Embryonic facial prominence (tissue), 1 donor: ENCODE results near the gene MGMT.

Experiments used
- DNase-seq: peaks from one replicate; pipeline ENCODE4 v3.0.0-alpha.2; 2016; ENCODE audit errors: extremely low spot score

MGMT gene

GRCh38 chr10:129455625-129456024 is 11.4 kb upstream of the MGMT start:
- no peak for DNase-seq

- DNase-seq: no peak
These were observed 7.1 kb upstream of the MGMT start for GRCh38 chr10:129459762-129460539.

- DNase-seq: no peak
These were observed 4.7 kb upstream of the MGMT start for GRCh38 chr10:129462257-129462795.

GRCh38 chr10:129464251-129464650 is 2.8 kb upstream of the MGMT start:
- no peak for DNase-seq

DNA sequence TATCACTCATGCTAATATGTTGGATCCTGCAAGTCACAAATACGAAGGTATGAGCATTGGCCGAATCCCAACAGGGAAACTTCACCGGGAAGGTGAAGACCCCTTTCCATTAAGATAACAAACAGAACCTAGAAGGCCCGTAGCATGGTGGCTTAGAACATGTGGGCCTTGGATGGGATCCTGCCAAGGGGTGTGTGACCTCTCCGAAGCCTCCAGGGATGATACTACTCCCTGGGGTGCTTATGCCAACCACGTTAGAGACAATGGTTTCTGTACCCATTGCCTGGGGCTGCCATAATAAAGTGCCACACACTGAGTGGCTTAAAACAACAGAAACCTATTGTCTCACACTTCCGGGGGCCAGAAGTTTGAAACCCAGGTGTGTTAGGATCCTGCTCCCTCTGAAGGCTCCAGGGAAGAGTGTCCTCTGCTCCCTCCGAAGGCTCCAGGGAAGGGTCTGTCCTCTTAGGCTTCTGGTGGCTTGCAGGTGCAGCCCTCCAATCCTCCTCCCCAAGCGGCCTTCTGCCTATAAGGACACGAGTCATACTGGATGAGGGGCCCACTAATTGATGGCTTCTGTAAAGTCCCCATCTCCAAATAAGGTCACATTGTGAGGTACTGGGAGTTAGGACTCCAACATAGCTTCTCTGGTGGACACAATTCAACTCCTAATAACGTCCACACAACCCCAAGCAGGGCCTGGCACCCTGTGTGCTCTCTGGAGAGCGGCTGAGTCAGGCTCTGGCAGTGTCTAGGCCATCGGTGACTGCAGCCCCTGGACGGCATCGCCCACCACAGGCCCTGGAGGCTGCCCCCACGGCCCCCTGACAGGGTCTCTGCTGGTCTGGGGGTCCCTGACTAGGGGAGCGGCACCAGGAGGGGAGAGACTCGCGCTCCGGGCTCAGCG is 992 bp upstream of the MGMT start:
- no peak for DNase-seq

DNA sequence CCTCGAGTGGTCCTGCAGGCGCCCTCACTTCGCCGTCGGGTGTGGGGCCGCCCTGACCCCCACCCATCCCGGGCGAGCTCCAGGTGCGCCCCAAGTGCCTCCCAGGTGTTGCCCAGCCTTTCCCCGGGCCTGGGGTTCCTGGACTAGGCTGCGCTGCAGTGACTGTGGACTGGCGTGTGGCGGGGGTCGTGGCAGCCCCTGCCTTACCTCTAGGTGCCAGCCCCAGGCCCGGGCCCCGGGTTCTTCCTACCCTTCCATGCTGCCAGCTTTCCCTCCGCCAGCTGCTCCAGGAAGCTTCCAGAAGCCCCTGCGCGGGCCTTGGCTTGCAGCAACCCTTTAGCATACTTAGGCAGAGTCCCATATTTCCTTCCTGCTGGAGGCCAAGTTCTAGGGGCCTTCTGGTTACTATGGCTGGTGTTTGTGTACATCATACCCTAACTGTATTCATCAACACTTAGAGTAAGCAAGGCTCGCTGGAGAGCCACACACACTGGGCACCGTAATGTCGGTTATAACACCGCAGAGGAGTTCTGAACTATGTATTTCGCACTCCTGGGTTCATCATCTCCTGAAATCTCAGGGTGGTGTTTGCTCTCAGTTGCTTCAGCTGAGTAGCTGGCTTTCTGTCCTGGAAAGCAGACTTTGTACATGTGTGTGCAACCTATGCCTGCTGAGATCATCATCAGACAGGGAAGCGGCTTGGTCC is 471 bp downstream of the MGMT start:
- no peak for DNase-seq

GRCh38 chr10:129468187-129468586 is 1.1 kb downstream of the MGMT start:
- no peak for DNase-seq

- DNase-seq: no peak
These were observed 3.2 kb downstream of the MGMT start for GRCh38 chr10:129470103-129470851.

DNA sequence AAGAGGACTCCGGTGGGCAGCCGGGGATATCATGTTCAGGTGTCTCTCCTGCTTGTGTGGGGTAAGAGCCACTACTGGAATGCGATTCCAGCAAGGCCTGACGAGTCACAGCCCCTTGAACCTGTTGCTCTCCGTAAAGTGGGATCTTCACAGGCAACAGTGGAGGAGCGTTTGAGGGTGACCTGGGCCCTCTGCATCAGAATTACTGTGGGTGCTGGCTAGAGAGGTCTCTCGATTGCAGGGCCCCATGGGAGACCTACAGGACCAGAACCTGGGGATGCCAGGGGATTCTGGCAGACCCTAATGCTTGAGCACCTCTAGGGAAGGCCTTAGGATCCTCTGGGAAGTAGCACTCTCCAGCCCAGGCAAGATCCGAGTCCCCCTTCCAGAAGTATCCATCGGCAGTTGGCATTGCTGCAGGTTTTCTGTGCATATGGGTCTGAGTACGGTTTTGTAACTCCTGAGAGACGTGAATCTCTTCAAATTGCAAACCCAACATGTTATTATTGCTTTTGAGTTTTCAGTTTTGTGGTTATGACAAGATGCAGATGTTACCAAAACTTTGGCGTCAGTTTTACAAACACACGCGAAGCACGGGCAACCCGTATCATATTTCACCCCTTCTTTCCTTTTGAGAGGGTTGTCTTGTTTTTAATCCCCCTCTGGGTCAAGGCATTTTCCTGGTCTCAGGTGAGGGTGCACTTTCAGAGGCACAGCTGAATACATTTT is 4.6 kb downstream of the MGMT start:
- DNase-seq: no peak

DNA sequence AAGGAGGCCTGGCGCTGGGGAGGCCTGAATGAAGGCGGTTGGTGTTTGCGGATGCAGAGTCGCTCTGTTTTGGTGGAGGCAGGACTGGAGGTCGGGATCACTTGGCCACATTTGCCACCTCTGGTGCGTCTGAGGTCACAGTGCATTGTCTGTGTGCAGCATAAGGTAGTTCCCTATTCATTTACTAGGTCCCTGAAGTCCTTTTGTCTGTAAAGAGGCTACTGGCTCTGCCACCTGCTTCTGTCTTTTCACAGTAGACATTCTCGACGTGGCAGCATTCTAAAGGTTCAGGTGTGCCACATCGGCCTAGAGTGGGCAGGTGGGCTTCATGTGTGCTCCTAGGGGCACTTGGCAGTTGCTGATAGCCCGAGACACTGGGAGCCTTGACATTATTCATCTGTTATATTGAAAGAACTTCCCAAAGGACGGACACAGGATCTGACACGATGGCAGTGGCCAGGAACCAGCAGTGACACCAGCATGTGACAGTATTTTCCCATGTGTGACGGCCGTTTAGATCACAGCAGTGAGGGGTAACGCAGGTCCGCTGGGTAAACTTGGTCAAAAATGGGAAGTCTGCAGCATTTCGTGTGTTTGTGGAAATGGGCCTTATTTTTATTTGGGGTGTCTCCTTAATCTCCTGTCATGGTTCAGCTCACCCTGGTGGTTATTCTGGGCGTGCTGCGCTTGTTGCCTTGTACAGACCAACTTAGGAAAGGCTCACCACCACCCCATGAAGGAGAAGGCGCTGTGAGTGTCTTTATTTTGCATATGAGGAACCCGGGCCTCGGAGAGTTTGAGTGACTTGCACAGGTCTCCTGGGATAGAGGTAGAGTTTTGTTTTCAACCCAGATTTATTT is 5.9 kb downstream of the MGMT start:
- no peak for DNase-seq

DNA sequence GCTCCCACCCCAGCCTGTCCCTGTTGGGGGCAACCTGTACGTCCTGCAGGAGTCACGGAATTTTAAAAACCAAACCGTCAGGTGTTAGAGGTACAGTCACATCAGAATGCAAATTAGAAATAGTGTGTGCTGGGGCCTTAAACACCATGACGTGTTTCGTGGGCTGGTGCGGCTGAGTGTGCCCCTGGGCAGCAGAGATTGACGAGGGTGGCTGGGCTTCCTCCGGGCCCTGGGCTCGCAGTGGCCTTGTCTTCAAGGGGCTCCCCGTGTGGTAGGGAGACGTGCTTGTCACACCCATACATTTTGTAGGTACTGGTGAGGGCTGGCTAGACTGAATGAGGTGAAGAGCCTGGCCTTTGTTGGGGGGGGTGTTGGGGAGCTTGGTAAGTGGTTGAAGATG is 7.6 kb downstream of the MGMT start:
- no peak for DNase-seq

DNA sequence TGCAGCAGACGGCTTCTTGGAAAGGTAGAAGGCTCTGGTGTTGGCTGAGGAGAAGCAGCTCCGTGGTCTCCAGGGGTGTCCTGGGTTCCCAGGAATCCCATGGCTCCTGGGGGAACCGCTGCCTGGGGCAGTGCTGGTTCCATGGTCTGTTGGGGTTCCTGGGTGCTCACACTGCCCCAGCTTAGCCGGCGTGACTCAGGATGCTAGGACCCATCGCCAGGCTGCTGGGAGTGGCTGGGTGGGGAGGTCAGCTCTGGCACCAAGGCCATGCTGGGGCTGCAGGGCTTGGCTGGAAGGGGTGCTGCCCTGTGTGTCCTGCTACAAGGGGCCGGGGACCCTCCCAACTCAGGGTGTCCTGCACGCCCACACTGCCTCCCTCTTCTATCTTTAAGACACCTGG is 9.4 kb downstream of the MGMT start:
- DNase-seq: no peak

- no peak for DNase-seq
These were observed 10.0 kb downstream of the MGMT start for GRCh38 chr10:129477051-129477450.

GRCh38 chr10:129481641-129482040 is 14.6 kb downstream of the MGMT start:
- DNase-seq: no peak

DNA sequence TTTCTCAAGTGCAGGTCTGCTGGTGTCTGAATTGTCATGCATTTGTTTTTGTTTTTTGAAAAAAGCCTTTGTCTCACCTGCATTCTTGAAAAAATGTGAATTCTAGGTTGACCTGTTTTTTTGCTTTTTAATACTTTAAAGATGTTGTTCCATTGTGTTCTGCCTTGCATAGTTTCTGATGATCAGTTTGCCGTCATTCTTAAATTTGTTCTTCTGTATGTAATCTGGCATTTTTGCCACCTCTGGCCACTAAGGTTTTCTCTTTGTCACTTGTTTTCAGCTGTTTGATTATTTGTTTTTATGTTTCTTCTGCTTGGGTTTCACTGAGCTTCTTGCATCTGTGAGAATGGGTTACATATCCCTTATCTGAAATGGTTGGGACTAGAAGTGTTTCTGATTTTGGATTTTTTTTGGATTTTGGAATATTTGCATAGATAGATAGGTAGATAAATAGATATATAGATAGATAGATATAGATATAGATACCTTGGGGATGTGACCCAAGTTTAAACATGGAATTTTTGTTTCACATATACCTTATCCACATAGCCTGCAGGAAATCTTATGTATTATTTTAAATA is 16.5 kb downstream of the MGMT start:
- no peak for DNase-seq

GRCh38 chr10:129486805-129487204 is 19.8 kb downstream of the MGMT start:
- no peak for DNase-seq

DNA sequence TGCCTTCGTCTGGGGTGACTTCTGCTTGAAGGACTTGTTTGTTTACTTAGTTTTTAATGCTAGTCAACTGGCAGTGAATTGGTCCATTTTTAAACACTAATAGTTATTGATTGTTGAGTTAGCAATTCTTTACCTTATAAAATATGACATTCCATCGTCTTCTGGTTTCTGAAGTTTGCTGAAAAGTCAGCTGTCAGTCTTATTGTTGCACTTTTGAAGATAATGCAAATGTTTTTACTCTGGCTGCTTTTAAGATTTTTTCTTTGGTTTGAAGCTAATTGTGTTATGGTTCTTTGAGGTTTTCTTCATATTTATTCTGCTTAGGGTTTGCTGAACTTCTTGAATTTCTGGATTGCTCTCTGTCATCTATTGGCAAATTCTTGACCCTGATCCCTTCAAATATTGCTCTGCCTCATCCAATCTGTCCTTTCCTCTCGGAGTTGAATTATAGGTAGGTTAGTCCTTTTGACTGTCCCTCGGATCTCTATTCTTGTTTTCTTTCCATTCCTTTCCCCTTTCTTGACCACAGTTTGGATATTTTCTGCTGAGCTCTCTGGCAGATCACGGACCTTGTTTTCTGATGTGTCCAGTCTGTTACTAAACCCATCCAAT is 24.2 kb downstream of the MGMT start:
- no peak for DNase-seq

DNA sequence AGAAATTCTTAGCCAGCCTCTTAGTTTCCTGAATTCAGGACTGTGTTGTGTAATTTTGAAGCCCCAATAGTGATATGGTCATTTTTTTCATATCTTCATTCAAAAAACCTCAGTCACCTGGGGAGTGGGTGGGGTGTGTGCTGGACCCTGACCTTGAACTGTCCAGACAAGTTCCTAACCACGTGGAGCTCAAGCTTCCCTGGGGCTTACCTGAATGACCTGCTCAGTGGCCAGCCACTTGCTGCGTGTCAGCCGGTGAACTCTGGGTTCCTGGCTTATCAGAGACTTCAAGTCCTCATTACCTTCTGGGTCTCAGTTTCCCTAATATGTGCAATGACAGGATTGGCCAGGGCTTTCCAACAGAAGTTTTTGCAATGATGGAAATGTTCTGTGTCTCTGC is 27.1 kb downstream of the MGMT start:
- no peak for DNase-seq

GRCh38 chr10:129494740-129495139 is 27.7 kb downstream of the MGMT start:
- DNase-seq: no peak
